Kidney epithelial cell (primary cell): ENCODE measurements around the gene GATA2. TPM values are rescaled to one million over a fixed set of nuclear protein-coding genes. Genes with fewer than 3 reads are reported as not detected.
A peak's percentile ranks its signal among the peaks of the same experiment; 100 is the strongest.

Experiments used
- DNase-seq: peaks from one replicate; pipeline ENCODE4 v3.0.0-alpha.2; 2010; ENCODE audit warnings: low read depth
- H3K27me3 ChIP-seq: 2 replicates; pipeline ENCODE4 v1.6.0; 2011; ENCODE audit warnings: low read length; ENCODE audit not compliant: control insufficient read depth, insufficient read depth
- H3K36me3 ChIP-seq: 2 replicates; pipeline ENCODE4 v1.5.1; 2011; ENCODE audit warnings: low read length; ENCODE audit not compliant: control insufficient read depth, insufficient read depth
- H3K4me3 ChIP-seq: 2 replicates; pipeline ENCODE4 v1.5.1; 2011; ENCODE audit warnings: low read depth, mild to moderate bottlenecking, control low read depth, low read length
- total RNA-seq: library from RNA; depleted of rRNA; stranded (reverse); fragments of >200 nt; gene quantifications from 2 replicates; pipeline ENCODE4 v1.2.3, GENCODE V29; 2015
- TF ChIP-seq, protein P1 (sequence below): IDR thresholded peaks from 2 replicates; pipeline ENCODE4 v1.5.1; 2011; ENCODE audit warnings: mild to moderate bottlenecking, moderate library complexity, low read length, control low read depth, inconsistent platforms; ENCODE audit not compliant: insufficient read depth, poor library complexity, severe bottlenecking

GATA2 gene
- total RNA-seq, 1 donor from 2014 or later = 5.6 TPM

DNA sequence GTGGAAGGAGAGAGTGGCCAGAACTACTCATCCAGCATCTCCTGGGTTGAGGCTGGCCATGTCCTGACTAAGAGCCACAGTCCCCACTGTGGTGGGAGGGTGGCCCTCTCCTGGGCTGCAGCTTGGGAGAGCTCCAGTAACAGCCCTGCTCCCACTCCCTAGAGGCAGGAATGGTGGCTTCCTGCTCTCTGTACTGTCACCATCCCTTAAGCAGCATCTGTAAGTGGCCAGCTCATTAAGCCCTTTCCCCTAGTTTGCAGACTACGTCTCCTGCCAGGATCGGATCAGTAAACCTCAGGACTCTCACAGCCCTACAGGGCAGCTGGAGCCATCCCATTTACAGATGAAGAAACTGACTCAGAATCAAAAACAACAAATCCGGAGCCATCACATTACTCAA lies 56.8 kb downstream of the GATA2 start:
- Histone ChIP-seq H3K4me3 (no peak overlapping the region), H3K27me3 (peaks cover 59% of the 10 kb centered on the region), H3K36me3 (no peaks in the 10 kb centered on the region)
- no peak for DNase-seq
- TF ChIP-seq, protein P1, sequence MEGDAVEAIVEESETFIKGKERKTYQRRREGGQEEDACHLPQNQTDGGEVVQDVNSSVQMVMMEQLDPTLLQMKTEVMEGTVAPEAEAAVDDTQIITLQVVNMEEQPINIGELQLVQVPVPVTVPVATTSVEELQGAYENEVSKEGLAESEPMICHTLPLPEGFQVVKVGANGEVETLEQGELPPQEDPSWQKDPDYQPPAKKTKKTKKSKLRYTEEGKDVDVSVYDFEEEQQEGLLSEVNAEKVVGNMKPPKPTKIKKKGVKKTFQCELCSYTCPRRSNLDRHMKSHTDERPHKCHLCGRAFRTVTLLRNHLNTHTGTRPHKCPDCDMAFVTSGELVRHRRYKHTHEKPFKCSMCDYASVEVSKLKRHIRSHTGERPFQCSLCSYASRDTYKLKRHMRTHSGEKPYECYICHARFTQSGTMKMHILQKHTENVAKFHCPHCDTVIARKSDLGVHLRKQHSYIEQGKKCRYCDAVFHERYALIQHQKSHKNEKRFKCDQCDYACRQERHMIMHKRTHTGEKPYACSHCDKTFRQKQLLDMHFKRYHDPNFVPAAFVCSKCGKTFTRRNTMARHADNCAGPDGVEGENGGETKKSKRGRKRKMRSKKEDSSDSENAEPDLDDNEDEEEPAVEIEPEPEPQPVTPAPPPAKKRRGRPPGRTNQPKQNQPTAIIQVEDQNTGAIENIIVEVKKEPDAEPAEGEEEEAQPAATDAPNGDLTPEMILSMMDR = no peak

DNA sequence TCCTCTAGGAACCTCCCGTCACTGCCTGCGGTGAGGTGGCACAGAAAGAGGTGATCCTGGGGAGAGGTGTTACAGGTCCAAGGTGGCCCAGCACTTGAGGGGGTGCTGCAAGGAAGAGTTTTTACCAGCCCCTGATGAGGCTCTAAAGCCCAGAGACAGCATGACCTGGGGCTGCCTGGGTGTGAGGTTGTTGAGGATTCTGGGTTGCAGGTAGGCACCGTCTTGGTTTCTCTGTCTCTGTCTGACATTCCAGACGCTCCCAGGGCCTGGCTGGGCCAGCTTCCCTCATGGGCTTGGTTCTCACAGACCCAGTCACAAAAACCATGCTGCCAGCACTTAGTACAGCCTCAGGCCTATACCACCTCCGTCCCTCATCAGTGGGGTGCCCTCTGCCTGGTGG lies 57.4 kb downstream of the GATA2 start:
- no peak for DNase-seq
- H3K4me3 ChIP-seq = no peak overlapping the region
- no peaks in the 10 kb centered on the region for H3K36me3 ChIP-seq
- peaks cover 61% of the 10 kb centered on the region for H3K27me3 ChIP-seq
- TF ChIP-seq, protein P1 = no peak

- H3K4me3 ChIP-seq = no peak overlapping the region
- TF ChIP-seq, protein P1 = no peak
- peaks cover 65% of the 10 kb centered on the region for H3K27me3 ChIP-seq
- no peak for DNase-seq
- no peaks in the 10 kb centered on the region for H3K36me3 ChIP-seq
Observed at GRCh38 chr3:128435058-128435457, 57.9 kb downstream of the GATA2 start.

- Histone ChIP-seq H3K36me3 (no peaks in the 10 kb centered on the region), H3K27me3 (peaks cover 65% of the 10 kb centered on the region), H3K4me3 (no peak overlapping the region)
- TF ChIP-seq, protein P1 = no peak
- DNase-seq = no peak
Observed at GRCh38 chr3:128434524-128434923, 58.5 kb downstream of the GATA2 start.

DNA sequence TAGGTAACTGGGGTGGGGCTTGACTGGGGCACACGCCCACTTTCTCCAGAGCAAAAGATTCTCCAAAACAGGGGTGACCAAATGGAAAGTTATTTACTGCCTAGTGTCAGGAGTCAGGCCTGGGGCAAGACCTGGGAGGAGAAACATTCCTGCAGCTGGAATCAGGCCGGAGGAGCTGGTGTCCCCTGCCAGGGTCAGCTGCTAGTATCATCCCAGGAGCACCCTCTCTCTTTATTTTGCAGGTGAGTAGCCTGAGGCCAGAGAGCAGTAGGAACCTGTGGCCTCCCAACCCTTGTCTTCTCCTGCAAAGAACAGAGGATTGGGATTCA lies 59.2 kb downstream of the GATA2 start:
- Histone ChIP-seq H3K27me3 (peaks cover 70% of the 10 kb centered on the region), H3K36me3 (no peaks in the 10 kb centered on the region), H3K4me3 (no peak overlapping the region)
- TF ChIP-seq, protein P1 = no peak
- no peak for DNase-seq

DNA sequence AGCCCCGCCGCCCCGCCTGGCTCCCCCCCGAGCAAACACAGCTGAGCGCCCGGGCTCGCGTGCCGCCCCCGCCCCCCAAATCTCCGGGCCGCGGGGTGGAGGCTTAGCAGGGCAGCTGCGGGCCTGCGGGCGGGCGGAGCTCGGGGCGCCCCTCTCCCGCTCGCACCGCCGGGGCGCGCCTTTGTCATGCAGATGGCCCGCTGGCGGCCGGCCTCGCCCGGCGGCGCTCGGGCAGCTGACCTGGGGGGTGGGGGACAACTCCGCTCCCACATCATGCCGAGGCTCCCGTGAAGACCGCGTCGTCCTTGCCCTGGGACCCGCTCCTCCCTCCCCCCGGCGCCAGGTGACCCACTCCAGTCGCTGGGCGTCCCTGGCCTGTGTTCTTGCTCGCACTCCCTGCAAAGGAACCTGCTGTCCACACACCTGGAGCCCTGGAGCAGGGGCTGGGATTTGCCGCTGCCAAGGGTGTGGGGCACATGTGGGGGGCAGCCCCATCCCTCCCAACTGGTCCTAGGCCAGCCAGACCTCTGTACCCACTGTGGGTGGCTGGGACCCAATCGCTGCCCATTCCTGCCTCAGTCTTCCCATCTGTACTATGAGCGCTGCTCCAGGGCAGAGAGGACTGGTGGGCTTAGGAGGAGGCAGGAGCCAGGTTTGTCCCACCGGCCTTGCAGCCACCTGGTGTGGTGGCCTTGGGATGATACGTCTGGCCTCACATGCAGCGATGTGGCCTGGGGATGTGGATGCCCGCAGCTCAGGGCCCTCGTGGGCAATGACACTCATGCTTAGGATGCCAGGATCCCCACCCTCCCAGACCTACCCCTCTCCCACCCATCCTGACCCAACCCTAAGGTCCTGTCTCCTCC lies 59.8 kb downstream of the GATA2 start:
- H3K4me3 ChIP-seq = peak overlapping the region; percentile 16
- H3K36me3 ChIP-seq = no peaks in the 10 kb centered on the region
- peaks cover 72% of the 10 kb centered on the region for H3K27me3 ChIP-seq
- TF ChIP-seq, protein P1 = no peak
- no peak for DNase-seq
